Measurements from ENCODE around the gene RPL10A.

The RPL10A gene

GRCh38 chr6:35491558-35492257, 23.5 kb downstream of the RPL10A start:
- DNase-seq (ENCODE audit: low read depth in 3 of 3), result no peak

GRCh38 chr6:35492258-35492973, 24.2 kb downstream of the RPL10A start:
- no peak for DNase-seq (ENCODE audit: low read depth in 3 of 3)

- no peak for DNase-seq (ENCODE audit: low read depth in 3 of 3)
Observed at GRCh38 chr6:35492974-35493284, 24.7 kb downstream of the RPL10A start.

GRCh38 chr6:35493307-35493983, 25.2 kb downstream of the RPL10A start:
- no peak for DNase-seq (ENCODE audit: low read depth in 3 of 3)

GRCh38 chr6:35494161-35494563, 26.0 kb downstream of the RPL10A start:
- DNase-seq (ENCODE audit: low read depth in 3 of 3), result no peak

- no peak for DNase-seq (ENCODE audit: low read depth in 3 of 3)
Observed at GRCh38 chr6:35495258-35496035, 27.2 kb downstream of the RPL10A start.

GRCh38 chr6:35496036-35496840, 28.0 kb downstream of the RPL10A start:
- DNase-seq (ENCODE audit: low read depth in 3 of 3), result no peak

GRCh38 chr6:35496841-35497570, 28.8 kb downstream of the RPL10A start, which contains the start of gene TEAD3:
Gene TEAD3, minus strand, starts transcription at chr6:35497079.
- DNase-seq (ENCODE audit: low read depth in 3 of 3), result peak in 2 of 3 experiments; percentile 20 to 49

- peak in 1 of 3 experiments; percentile 29 for DNase-seq (ENCODE audit: low read depth in 3 of 3)
Observed at GRCh38 chr6:35497571-35498421, 29.6 kb downstream of the RPL10A start.

GRCh38 chr6:35498422-35499067, 30.3 kb downstream of the RPL10A start:
- no peak for DNase-seq (ENCODE audit: low read depth in 3 of 3)

GRCh38 chr6:35499372-35499771, 31.2 kb downstream of the RPL10A start:
- no peak for DNase-seq (ENCODE audit: low read depth in 3 of 3)

GRCh38 chr6:35500782-35501181, 32.6 kb downstream of the RPL10A start:
- DNase-seq (ENCODE audit: low read depth in 3 of 3), result no peak

- DNase-seq (ENCODE audit: low read depth in 3 of 3), result no peak
Observed at GRCh38 chr6:35501784-35502183, 33.6 kb downstream of the RPL10A start.

GRCh38 chr6:35503534-35503933, 35.3 kb downstream of the RPL10A start:
- DNase-seq (ENCODE audit: low read depth in 3 of 3), result no peak

- no peak for DNase-seq (ENCODE audit: low read depth in 3 of 3)
Observed at GRCh38 chr6:35505999-35506412, 37.8 kb downstream of the RPL10A start.

GRCh38 chr6:35506536-35506935, 38.3 kb downstream of the RPL10A start:
- no peak for DNase-seq (ENCODE audit: low read depth in 3 of 3)

GRCh38 chr6:35507221-35507620, 39.0 kb downstream of the RPL10A start:
- DNase-seq (ENCODE audit: low read depth in 3 of 3), result no peak

GRCh38 chr6:35508027-35508426, 39.8 kb downstream of the RPL10A start:
- no peak for DNase-seq (ENCODE audit: low read depth in 3 of 3)

GRCh38 chr6:35508542-35508941, 40.3 kb downstream of the RPL10A start:
- DNase-seq (ENCODE audit: low read depth in 3 of 3), result no peak
